Thyroid gland (tissue), 4 donors: Measurements from ENCODE around the gene FAM209A. TPM values are rescaled to one million over a fixed set of nuclear protein-coding genes. Genes with fewer than 3 reads are reported as not detected.

ENCODE experiments used
- DNase-seq, 2 donors: peaks; one replicate each; pipeline ENCODE4 v3.0.0-alpha.2; 2019
- H3K27ac ChIP-seq, 3 donors: fragments of 200-600 bp; sonication (generic); 1 replicate in 2 of 3; 2 replicates in 1 of 3; pipeline ENCODE4 v1.5.1; 2016 to 2019; ENCODE audit warnings: mild to moderate bottlenecking in 1 of 3, moderate library complexity in 1 of 3
- H3K27me3 ChIP-seq: fragments of 200-600 bp; sonication (generic); one replicate; pipeline ENCODE4 v1.5.1; 2019
- H3K36me3 ChIP-seq, 2 donors: fragments of 200-600 bp; sonication (generic); one replicate each; pipeline ENCODE4 v1.5.1; 2016 to 2019
- H3K4me1 ChIP-seq, 2 donors: fragments of 200-600 bp; sonication (generic); one replicate each; pipeline ENCODE4 v1.5.1; 2017 to 2019
- H3K4me3 ChIP-seq, 3 donors: fragments of 200-600 bp; sonication (generic); replicated peaks in 1 of 3; 1 replicate in 2 of 3; 2 replicates in 1 of 3; pipeline ENCODE4 v1.5.1; 2016; ENCODE audit warnings: mild to moderate bottlenecking in 1 of 3
- H3K9me3 ChIP-seq: fragments of 200-600 bp; sonication (generic); one replicate; pipeline ENCODE4 v1.5.1; 2017
- CTCF ChIP-seq, 6 experiments: fragments of 200-600 bp in 3 of 6; fragments of 450-650 bp in 3 of 6; sonication (generic) in 3 of 6; IDR thresholded peaks; one replicate each; pipeline ENCODE4 v1.5.1; 2016 to 2019; ENCODE audit warnings: antibody characterized with exemption in 6 of 6, mild to moderate bottlenecking in 2 of 6, inconsistent platforms in 1 of 6, moderate library complexity in 1 of 6
- POLR2A ChIP-seq, 2 donors: fragments of 450-650 bp; IDR thresholded peaks; one replicate each; pipeline ENCODE4 v1.6.1; 2017; ENCODE audit warnings: antibody characterized with exemption in 2 of 2, mild to moderate bottlenecking in 2 of 2, moderate library complexity in 1 of 2
- WGBS, 2 donors: methylation state at CpG; one replicate each; pipeline ENCODE4 v1.1.5; 2017; 5-methylcytosine and 5-hydroxymethylcytosine counted together
- intact Hi-C: fragments of 100-400 bp; cut with DNase I; formaldehyde crosslinking; loops from one replicate; pipeline ENCODE4 v1.15.1; 2023
- total RNA-seq, 4 donors: library from RNA; depleted of rRNA; stranded (reverse); fragments of >200 nt; gene quantifications; one replicate each; pipeline ENCODE4 v1.2.3, GENCODE V29; 2016

FAM209A gene
- total RNA-seq, 4 donors from 2014 or later, result 0.54 TPM; not detected in 3

DNA sequence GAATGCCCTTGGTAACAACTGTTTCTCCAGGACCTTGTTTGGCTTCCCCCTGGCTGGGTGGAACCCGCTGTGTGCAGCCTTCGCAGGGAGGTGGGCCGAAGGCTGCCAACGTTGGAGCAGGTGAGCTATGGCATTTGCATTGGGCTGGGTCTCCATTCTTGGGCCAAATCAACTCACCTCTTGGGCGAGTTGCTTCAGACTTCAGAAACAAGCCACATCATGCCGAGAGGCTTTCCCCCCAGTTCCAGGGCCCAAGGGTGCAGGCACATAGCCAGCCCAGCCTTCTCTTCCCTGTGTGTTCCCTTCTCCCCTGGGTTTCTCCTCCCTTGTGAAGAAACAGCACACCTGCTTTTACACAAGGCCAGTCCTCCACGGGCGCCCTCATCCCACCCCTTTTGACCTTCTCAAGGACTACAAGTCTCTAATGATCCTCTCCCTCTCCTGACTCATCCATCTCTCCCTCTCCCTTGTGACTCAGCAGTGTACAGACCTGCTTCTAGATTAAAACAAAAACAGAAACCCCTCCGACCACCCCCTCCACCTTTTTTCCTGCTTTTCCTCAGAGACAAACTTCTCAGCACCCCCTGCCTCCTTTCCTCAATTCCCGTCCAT is 50.1 kb downstream of the FAM209A start:
- Histone ChIP-seq H3K36me3 (no peaks in the 10 kb centered on the region), H3K27ac (no peak overlapping the region), H3K4me1 (no peaks in the 10 kb centered on the region), H3K4me3 (no peak overlapping the region), H3K27me3 (no peaks in the 10 kb centered on the region), H3K9me3 (no peaks in the 10 kb centered on the region)
- intact Hi-C loops, result no loop called here
- WGBS, 2 donors, result 73 to 78% methylated on average over 8 to 9 of the region's 10 CpGs
- DNase-seq, result no peak
- TF ChIP-seq CTCF (IDR thresholded peaks at IDR 0.05) (no peak), POLR2A (IDR thresholded peaks at IDR 0.05) (no peak)

- Histone ChIP-seq H3K36me3 (no peaks in the 10 kb centered on the region), H3K27me3 (no peaks in the 10 kb centered on the region), H3K4me3 (no peak overlapping the region), H3K27ac (no peak overlapping the region), H3K9me3 (no peaks in the 10 kb centered on the region), H3K4me1 (no peaks in the 10 kb centered on the region)
- intact Hi-C loops, result no loop called here
- no peak for DNase-seq
- TF ChIP-seq CTCF (IDR thresholded peaks at IDR 0.05), result no peak
- TF ChIP-seq POLR2A (IDR thresholded peaks at IDR 0.05), result no peak
- 85 to 86% methylated on average over 9 of the region's 9 CpGs for WGBS, 2 donors
Measured at GRCh38 chr20:56575157-56575556, 50.6 kb downstream of the FAM209A start.

Other genes with a start within 250 kb of the FAM209A start
- gene FAM210B, start 165.8 kb upstream of the FAM209A start, total RNA-seq, result 10 to 100 TPM; 30.8 to 41.5 (median 38.8) TPM
- 1 to 10 TPM in 3 of 4 donors, under 1 TPM in 1; 0.83 to 2.4 (median 2.0) TPM for gene AURKA, start 132.5 kb upstream of the FAM209A start, total RNA-seq
- gene CSTF1, start 132.1 kb upstream of the FAM209A start, total RNA-seq, result 10 to 100 TPM; 26.9 to 36.8 (median 32.6) TPM
- gene CASS4, start 112.5 kb upstream of the FAM209A start, total RNA-seq, result 1 to 10 TPM in 2 of 4 donors, under 1 TPM in 2; 0.22 to 1.6 (median 1.0) TPM
- 10 to 100 TPM; 46.1 to 68.6 (median 64.2) TPM for gene RTF2, start 56.1 kb upstream of the FAM209A start, total RNA-seq
- under 1 TPM in 1 of 4 donors, not detected in 3; 0.56 TPM for gene FAM209B, start 8.5 kb downstream of the FAM209A start, total RNA-seq
- gene TFAP2C, start 104.6 kb downstream of the FAM209A start, total RNA-seq, result 1 to 10 TPM; 3.2 to 6.9 (median 5.2) TPM